ENCODE results near the gene ISLR2. TPM values are rescaled to one million over a fixed set of nuclear protein-coding genes. Genes with fewer than 3 reads are reported as not detected.
"Not testable (repeated sequence)": the region's sequence is repeated elsewhere in the genome, so short reads cannot be mapped to it uniquely, and the experiment has no call there.

ISLR2 gene
- total and polyA plus RNA-seq, 2 donors (not counting 3 experiments of a cell fraction or from before 2014, with no cell fraction given), result not detected

DNA sequence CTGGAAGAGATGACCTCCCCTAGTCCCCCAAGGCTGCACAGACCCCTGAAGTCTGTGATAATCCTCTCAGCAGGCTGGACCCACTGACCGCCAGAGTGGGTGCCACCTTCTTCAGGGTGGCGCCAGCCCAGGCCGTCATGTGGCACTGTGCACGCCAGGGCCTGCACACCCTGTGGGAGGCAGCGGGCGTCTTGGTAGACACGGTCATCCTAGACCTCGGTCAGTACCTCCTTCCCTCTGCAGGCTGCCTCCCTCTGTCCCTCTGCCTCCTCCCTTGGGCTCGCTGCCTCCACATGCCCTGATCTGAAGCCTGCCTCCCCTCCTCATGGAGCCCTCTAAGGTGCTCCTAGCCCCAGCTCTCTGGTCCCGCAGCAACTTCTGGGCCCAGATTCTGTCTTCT lies 34.8 kb upstream of the ISLR2 start:
- not testable (repeated sequence) for FAIRE-seq; H3K4me2 ChIP-seq (ENCODE audit: insufficient read depth, low read length)

DNA sequence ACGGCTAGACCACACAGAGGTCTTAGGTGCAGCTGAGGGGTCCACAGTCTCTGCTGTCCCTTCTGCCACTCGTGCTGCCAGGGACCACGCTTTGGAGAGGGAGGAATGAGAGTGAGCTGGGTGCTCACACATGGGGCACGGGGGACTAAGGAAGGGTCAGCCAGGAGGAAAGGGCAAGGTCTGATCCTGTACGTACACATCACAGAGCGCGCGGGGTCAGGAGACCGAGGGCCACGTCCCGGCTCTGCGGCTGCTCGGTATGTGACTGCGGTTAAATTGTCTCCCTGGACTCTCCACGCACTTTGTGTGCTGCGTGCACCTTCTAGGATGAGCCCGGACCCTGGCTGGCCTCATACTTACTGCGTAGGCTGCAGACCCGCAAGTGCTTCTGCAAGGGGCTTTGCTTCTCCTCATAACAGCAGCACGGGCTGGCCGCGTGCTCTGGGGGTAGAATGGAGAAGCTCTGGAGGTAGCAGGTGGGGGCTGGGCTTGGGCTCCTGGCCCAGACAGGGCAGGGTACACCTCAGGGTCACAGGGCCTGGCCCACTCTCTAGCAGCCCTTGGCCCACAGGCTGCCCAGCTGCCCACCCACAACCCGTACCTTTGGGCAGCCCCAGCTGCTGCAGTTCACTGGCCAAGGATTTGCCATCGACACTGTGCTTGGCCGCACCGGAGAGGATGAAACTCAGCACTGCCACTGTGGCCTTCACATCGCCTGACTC lies 33.5 kb upstream of the ISLR2 start:
- H3K4me3 ChIP-seq (replicated peaks in 1 of 3; ENCODE audit: insufficient read depth in 1 of 3, low read depth in 1 of 3, low read length in 3 of 3); DNase-seq (ENCODE audit: low read depth, low spot score); H3K27me3 ChIP-seq (ENCODE audit: control insufficient read depth in 2 of 2, insufficient read depth in 2 of 2, low read length in 2 of 2); H3K79me2 ChIP-seq (ENCODE audit: control insufficient read depth, insufficient read depth, low read length); H3K9me1 ChIP-seq (replicated peaks; ENCODE audit: control insufficient read depth, extremely low read depth, insufficient read depth, low read length); H3K27ac ChIP-seq (ENCODE audit: insufficient read depth, low read depth, low read length); H3K4me1 ChIP-seq (ENCODE audit: control insufficient read depth, extremely low read depth, insufficient read depth, low read length); H3K9me3 ChIP-seq (replicated peaks; ENCODE audit: control insufficient read depth, insufficient read depth, low read length); H3K4me2 ChIP-seq (ENCODE audit: insufficient read depth, low read length); dilution Hi-C loops (cut with MboI; ENCODE audit: extremely low pct_ligation_motif_present, low sequenced_read_pairs); POLR2A ChIA-PET; H3K36me3 ChIP-seq (ENCODE audit: control insufficient read depth in 2 of 2, extremely low read depth in 1 of 2, insufficient read depth in 2 of 2, low read length in 2 of 2); BruUV-seq (replicated peaks); H3K9ac ChIP-seq (replicated peaks; ENCODE audit: extremely low read depth, insufficient read depth, low read length); CTCF ChIA-PET; H4K20me1 ChIP-seq (replicated peaks; ENCODE audit: control insufficient read depth, extremely low read depth, insufficient read depth, low read length); H2AFZ ChIP-seq (ENCODE audit: low read depth, low read length); FAIRE-seq; intact Hi-C loops (cut with micrococcal nuclease): not testable (repeated sequence)

More for the DNA sequence above, 34.8 kb upstream of the ISLR2 start:
- CTCF ChIA-PET; H2AFZ ChIP-seq (ENCODE audit: low read depth, low read length); H3K9me3 ChIP-seq (replicated peaks; ENCODE audit: control insufficient read depth, insufficient read depth, low read length); H3K27ac ChIP-seq (ENCODE audit: insufficient read depth, low read depth, low read length); H3K27me3 ChIP-seq (ENCODE audit: control insufficient read depth in 2 of 2, insufficient read depth in 2 of 2, low read length in 2 of 2); H3K36me3 ChIP-seq (ENCODE audit: control insufficient read depth in 2 of 2, extremely low read depth in 1 of 2, insufficient read depth in 2 of 2, low read length in 2 of 2); H3K79me2 ChIP-seq (ENCODE audit: control insufficient read depth, insufficient read depth, low read length); H3K9me1 ChIP-seq (replicated peaks; ENCODE audit: control insufficient read depth, extremely low read depth, insufficient read depth, low read length); H3K9ac ChIP-seq (replicated peaks; ENCODE audit: extremely low read depth, insufficient read depth, low read length); H4K20me1 ChIP-seq (replicated peaks; ENCODE audit: control insufficient read depth, extremely low read depth, insufficient read depth, low read length); DNase-seq (ENCODE audit: low read depth, low spot score); POLR2A ChIA-PET; BruUV-seq (replicated peaks); dilution Hi-C loops (cut with MboI; ENCODE audit: extremely low pct_ligation_motif_present, low sequenced_read_pairs); intact Hi-C loops (cut with micrococcal nuclease); H3K4me3 ChIP-seq (replicated peaks in 1 of 3; ENCODE audit: insufficient read depth in 1 of 3, low read depth in 1 of 3, low read length in 3 of 3); H3K4me1 ChIP-seq (ENCODE audit: control insufficient read depth, extremely low read depth, insufficient read depth, low read length): not testable (repeated sequence)
